LNCAP (cell line): ENCODE measurements around the gene E2F8.

ENCODE experiments used
- CTCF ChIP-seq: fragments of 450-650 bp; IDR thresholded peaks from 2 replicates; pipeline ENCODE4 v1.5.1; 2017; ENCODE audit warnings: mild to moderate bottlenecking

Gene E2F8

GRCh38 chr11:19245351-19245750 is 4.6 kb upstream of the E2F8 start:
- no peak for TF ChIP-seq CTCF

- no peak for TF ChIP-seq CTCF
These were observed 3.9 kb upstream of the E2F8 start for GRCh38 chr11:19244621-19245020.

- no peak for TF ChIP-seq CTCF
These were observed 3.3 kb upstream of the E2F8 start for GRCh38 chr11:19244084-19244483.

- TF ChIP-seq CTCF = no peak
These were observed 2.9 kb upstream of the E2F8 start for GRCh38 chr11:19243613-19244012.

- TF ChIP-seq CTCF = no peak
These were observed 2.4 kb upstream of the E2F8 start for GRCh38 chr11:19243143-19243542.

GRCh38 chr11:19242179-19242932 is 1.6 kb upstream of the E2F8 start:
- TF ChIP-seq CTCF = no peak

- TF ChIP-seq CTCF = no peak
These were observed 774 bp upstream of the E2F8 start for GRCh38 chr11:19241260-19242178.
